Muscle of leg (tissue), 11 donors: ENCODE data around the gene TAS1R2. TPM values are rescaled to one million over a fixed set of nuclear protein-coding genes. Genes with fewer than 3 reads are reported as not detected.
"Not testable (repeated sequence)": the region's sequence is repeated elsewhere in the genome, so short reads cannot be mapped to it uniquely, and the experiment has no call there.

Source experiments
- DNase-seq: peaks from one replicate; pipeline ENCODE4 v3.0.0; 2013
- H3K27ac ChIP-seq: one replicate; pipeline ENCODE4 v1.5.1; 2013; ENCODE audit warnings: mild to moderate bottlenecking, low read length, control low read depth
- H3K27me3 ChIP-seq: one replicate; pipeline ENCODE4 v1.6.1; 2013; ENCODE audit warnings: low read length; ENCODE audit not compliant: control insufficient read depth, insufficient read depth
- H3K36me3 ChIP-seq: one replicate; pipeline ENCODE4 v1.6.1; 2013; ENCODE audit warnings: low read length; ENCODE audit not compliant: control insufficient read depth, insufficient read depth
- H3K4me1 ChIP-seq: one replicate; pipeline ENCODE4 v1.6.1; 2013; ENCODE audit warnings: low read length; ENCODE audit not compliant: control insufficient read depth, insufficient read depth
- H3K4me3 ChIP-seq: one replicate; pipeline ENCODE4 v1.5.1; 2013; ENCODE audit warnings: low read length, control low read depth
- H3K9me3 ChIP-seq: replicated peaks from 2 replicates; pipeline ENCODE4 v1.6.1; 2013; ENCODE audit warnings: low read depth, low read length; ENCODE audit not compliant: control insufficient read depth
- WGBS: methylation state at CpG from one replicate; pipeline ENCODE4 v1.1.5; 2013; ENCODE audit warnings: missing lambda C conversion rate; ENCODE audit not compliant: insufficient coverage; 5-methylcytosine and 5-hydroxymethylcytosine counted together
- polyA plus RNA-seq, 8 donors: library from polyadenylated mRNA; unstranded; fragments of 120-200 nt; gene quantifications; one replicate each; pipeline versions ENCODE4 v1.2.1 to v1.2.3, GENCODE V29; 2013; ENCODE audit warnings: inconsistent platforms in 1 of 8, low replicate concordance in 1 of 8; ENCODE audit not compliant: insufficient read length in 8 of 8, insufficient read depth in 1 of 8
- total RNA-seq: library from RNA; stranded (reverse); fragments of 120-200 nt; gene quantifications from one replicate; pipeline ENCODE4 v1.2.4, GENCODE V29; 2013

TAS1R2 gene
- total and polyA plus RNA-seq, 9 donors = not detected

DNA sequence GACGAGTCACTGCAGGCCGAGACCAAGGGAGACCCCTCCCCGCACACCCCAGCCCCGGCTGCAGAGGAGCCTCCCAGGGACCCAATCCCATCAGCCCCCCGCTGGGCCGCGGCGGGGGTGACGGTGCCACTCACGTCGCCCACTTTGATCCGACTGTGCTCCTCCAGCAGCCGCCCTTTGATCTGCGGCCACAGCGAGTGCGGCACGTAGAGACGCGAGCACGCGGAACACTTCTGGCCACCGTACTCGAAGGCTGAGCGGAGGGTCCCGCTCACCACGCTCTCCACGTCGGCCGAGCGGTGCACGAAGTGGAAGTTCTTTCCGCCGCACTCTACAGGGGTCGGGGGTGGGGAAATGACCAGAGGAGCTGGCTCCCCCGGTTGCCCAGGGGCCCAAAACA lies 17.8 kb upstream of the TAS1R2 start:
- 79% methylated on average over 35 of the region's 35 CpGs for WGBS
- no peaks in the 10 kb centered on the region for H3K9me3 ChIP-seq
- no peaks in the 10 kb centered on the region for H3K27me3 ChIP-seq
- no peak overlapping the region for H3K27ac ChIP-seq
- no peak overlapping the region for H3K4me3 ChIP-seq
- no peak for DNase-seq
- H3K36me3 ChIP-seq = peaks cover 22% of the 10 kb centered on the region
- H3K4me1 ChIP-seq = peaks cover 11% of the 10 kb centered on the region

DNA sequence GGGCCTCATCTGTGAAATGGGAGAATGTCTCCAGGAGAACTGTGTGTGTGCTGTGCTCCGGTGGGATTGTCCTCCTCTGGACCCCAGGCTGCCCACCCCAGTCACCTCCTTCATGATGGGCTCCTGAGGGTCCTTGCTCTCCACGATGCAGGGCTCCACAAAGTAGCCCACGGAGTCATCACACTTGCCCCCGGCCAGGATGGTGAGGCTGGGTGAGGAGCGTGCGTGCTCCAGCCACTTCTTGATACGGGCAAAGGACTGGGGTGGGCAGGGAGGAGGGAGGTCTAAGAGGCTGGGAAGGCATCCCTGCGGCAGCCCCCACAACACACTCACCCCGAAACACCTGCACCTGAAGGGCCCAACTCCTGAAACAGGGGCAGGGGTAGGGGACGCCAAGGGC lies 16.8 kb upstream of the TAS1R2 start:
- H3K4me3 ChIP-seq = no peak overlapping the region
- peaks cover 11% of the 10 kb centered on the region for H3K4me1 ChIP-seq
- H3K36me3 ChIP-seq = peaks cover 16% of the 10 kb centered on the region
- H3K27me3 ChIP-seq = no peaks in the 10 kb centered on the region
- H3K9me3 ChIP-seq = no peaks in the 10 kb centered on the region
- DNase-seq = no peak
- 64% methylated on average over 3 of the region's 10 CpGs for WGBS
- no peak overlapping the region for H3K27ac ChIP-seq

DNA sequence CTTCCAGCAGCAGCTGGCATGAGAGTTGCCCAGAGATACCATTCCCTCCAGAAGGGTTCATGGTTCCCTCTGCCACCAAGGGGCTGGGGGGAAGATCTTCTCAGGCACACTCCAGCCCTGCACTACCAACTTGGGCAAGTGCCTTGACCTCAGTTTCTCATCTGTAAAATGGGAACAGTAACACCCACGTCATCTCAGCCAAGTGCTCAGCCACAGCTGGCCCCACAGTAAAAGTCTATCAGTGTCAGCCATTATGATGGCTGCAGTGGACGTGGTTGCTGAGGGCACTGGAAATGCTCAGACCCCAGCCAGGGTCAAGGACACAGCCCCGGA lies 16.3 kb upstream of the TAS1R2 start:
- H3K4me1 ChIP-seq = peaks cover 11% of the 10 kb centered on the region
- no peaks in the 10 kb centered on the region for H3K9me3 ChIP-seq
- no peak overlapping the region for H3K4me3 ChIP-seq
- no peak overlapping the region for H3K27ac ChIP-seq
- WGBS = 86% methylated on average over 3 of the region's 3 CpGs
- H3K36me3 ChIP-seq = peaks cover 14% of the 10 kb centered on the region
- no peaks in the 10 kb centered on the region for H3K27me3 ChIP-seq
- DNase-seq = no peak

DNA sequence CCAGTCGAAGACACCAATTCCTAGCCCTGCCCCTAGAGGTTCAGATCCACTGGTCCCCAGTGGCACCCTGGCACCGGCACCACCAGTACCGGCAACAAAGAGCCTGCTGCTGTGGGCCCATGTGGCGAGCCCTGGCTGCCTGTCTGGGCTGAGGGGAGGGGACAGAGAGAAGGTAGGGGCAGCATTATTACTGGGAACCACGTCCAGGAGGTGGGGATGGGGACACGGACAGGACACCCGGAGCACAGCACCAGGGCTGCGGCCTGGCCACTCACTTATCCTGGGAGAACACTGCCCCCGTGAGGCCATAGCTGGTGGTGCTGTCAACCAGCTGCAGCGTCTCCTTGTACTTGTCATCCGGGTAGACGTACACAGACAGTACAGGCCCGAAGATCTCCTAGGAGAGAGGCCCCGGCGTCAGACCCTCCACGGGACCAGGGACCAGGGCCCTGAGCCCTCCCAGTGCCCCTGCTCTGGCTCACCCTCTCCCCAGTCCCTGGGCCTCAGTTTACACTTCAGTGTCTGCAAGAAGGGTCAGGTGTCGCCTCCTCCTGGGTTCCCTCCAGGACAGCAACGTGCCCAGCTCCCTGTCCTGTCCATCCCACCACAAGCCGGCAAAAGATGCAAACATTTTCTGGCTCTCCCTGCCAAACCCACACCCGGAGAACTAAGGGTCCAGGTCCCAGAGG lies 15.8 kb upstream of the TAS1R2 start:
- peak; percentile 88 for DNase-seq
- no peaks in the 10 kb centered on the region for H3K27me3 ChIP-seq
- 31% methylated on average over 20 of the region's 20 CpGs for WGBS
- H3K4me1 ChIP-seq = peaks cover 11% of the 10 kb centered on the region
- H3K9me3 ChIP-seq = no peaks in the 10 kb centered on the region
- H3K4me3 ChIP-seq = no peak overlapping the region
- no peak overlapping the region for H3K27ac ChIP-seq
- peaks cover 14% of the 10 kb centered on the region for H3K36me3 ChIP-seq

DNA sequence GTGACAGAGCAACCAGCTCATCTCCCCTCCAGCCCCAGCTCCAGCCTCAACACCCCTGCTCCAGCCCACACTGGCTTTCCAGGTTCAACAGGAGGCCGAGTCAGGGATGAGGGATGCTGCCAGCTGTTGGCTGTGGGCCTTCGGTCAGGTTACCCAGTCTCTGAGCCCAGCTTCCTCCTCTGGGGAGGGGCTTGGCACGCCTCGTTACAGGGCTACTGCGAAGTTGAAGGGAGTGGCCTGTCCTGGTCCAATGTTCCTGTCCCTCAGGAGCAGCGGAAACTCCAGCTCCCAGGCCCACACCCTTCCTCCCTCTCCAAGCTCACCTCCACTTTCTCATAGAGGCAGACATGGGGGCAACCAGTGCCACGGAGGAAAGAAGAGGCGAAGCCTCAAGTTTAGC lies 15.1 kb upstream of the TAS1R2 start:
- Histone ChIP-seq H3K4me3 (no peak overlapping the region), H3K4me1 (peaks cover 11% of the 10 kb centered on the region), H3K27me3 (no peaks in the 10 kb centered on the region), H3K9me3 (no peaks in the 10 kb centered on the region), H3K27ac (no peak overlapping the region), H3K36me3 (peaks cover 14% of the 10 kb centered on the region)
- WGBS = 57% methylated on average over 6 of the region's 8 CpGs
- no peak for DNase-seq

DNA sequence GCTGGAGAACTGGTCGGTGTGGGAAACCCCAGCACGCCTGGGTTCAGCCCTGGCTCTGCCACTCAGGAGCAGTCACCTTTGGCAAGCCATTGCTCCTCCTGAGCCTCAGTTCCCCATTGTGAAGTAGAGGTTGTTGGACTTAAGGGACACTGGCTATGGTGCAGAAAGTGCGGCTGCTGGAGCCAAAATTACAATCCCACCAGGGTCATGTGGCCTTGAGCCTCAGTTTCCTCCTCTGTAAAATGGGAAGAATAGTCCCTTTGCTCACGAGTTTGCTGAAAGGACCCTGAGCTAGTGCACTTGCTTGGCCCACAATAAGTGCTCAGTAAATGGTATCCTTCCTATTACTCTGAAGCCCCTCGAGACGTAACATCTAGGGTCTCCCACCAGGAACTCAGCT lies 14.6 kb upstream of the TAS1R2 start:
- 74% methylated on average over 5 of the region's 6 CpGs for whole genome bisulfite sequencing
- Histone ChIP-seq H3K9me3 (no peaks in the 10 kb centered on the region), H3K27me3 (no peaks in the 10 kb centered on the region), H3K4me1 (peaks cover 11% of the 10 kb centered on the region), H3K4me3 (no peak overlapping the region), H3K36me3 (peaks cover 14% of the 10 kb centered on the region), H3K27ac (no peak overlapping the region)
- DNase-seq = no peak

DNA sequence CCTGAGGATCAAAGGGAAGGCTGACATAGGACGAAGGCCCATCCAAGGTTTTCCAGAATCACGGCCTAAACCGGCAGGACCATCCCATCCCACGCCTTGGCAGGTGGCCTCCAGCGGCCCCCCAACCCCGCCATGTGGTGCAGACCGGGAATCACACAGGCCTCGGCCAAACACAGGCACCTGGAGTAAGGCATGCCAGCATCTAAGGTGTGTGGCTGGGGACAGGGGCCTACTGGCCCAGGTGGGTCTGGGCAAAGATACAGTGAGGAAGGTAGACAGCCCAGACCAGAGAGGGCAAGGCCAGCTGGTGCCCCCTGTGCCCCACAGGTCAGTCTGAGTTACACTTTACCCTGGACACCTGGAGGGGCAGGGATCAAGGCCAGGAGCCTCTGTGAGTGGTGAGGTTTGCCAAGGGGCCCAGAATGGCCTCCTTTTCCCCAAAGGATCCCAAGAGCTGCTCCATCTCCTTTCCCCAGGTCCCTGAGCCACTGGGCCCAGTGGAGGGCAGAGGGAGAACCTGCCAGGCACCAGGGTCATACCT lies 12.7 kb upstream of the TAS1R2 start:
- WGBS = 77% methylated on average over 6 of the region's 8 CpGs
- Histone ChIP-seq H3K4me1 (peaks cover 11% of the 10 kb centered on the region), H3K27ac (no peak overlapping the region), H3K36me3 (peaks cover 14% of the 10 kb centered on the region), H3K4me3 (no peak overlapping the region), H3K9me3 (no peaks in the 10 kb centered on the region), H3K27me3 (peaks cover 2% of the 10 kb centered on the region)
- no peak for DNase-seq

DNA sequence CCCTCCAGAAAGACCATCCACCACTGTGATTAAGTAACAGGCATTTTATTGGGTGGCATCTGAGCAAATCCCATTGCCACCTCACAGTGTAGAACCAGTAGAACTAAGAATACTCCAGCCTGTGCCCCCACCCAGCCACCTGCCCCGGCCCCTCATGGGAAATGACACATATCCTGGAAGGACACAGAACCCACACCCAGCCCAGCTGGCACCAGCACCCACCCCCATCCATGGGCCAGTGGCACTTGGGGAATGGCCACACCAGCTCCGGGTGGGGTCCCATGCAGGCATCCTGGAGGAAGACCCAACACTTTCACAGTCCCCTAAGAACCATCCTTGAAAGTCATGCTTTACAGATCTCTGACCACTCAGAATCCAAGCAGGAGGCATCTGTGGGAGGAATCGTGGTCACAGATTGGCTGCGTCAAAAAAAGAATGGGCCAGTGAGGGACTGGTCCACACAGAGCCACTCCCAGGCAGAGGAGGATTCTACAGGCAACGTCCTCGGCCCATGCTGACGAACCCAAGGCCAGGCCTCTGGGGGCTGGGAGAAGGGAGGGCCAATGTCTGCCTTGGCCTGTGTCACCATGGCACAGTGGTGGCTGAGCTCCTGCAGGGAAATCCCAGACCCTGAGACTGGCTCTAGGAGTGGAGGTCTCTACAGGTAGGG lies 12.1 kb upstream of the TAS1R2 start:
- Histone ChIP-seq H3K36me3 (peaks cover 14% of the 10 kb centered on the region), H3K4me1 (peaks cover 11% of the 10 kb centered on the region), H3K4me3 (no peak overlapping the region), H3K27me3 (peaks cover 5% of the 10 kb centered on the region), H3K27ac (no peak overlapping the region), H3K9me3 (no peaks in the 10 kb centered on the region)
- no peak for DNase-seq
- WGBS = 69% methylated on average over 4 of the region's 7 CpGs

DNA sequence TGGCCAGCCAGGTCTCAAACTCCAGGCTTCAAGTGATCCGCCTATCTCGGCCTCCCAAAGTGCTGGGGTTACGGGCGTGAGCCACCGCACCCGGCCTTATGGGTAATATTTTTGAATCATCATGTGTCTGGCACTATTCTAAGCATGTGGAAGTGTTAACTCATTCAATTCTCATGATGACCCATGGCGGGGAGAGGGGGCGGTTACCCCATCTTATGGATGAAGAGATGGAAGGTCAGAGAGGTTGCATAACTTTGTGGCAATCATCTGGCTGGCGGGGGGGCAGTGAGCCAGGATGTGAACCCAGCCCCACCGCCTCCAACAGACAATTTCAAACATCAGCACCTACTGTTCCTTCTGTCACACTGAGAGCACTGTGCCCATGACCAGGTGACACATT lies 11.5 kb upstream of the TAS1R2 start:
- Histone ChIP-seq H3K27me3 (peaks cover 5% of the 10 kb centered on the region), H3K9me3 (no peaks in the 10 kb centered on the region), H3K4me1 (peaks cover 11% of the 10 kb centered on the region), H3K27ac (no peak overlapping the region), H3K4me3 (no peak overlapping the region), H3K36me3 (peaks cover 14% of the 10 kb centered on the region)
- WGBS = no CpG with 5 or more reads among the region's 10 CpGs
- no peak for DNase-seq

DNA sequence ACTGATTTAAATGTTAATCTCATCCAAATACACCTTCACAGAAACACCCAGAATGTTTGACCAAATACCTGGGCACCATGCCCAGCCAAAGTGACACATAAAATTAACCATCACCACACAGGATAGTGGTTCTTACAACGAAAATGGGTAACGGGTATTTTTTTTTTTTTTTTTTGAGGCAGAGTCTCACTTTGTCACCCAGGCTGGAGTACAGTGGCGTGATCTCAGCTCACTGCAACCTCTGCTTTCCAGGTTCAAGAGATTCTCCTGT lies 11.1 kb upstream of the TAS1R2 start:
- not testable (repeated sequence) for H3K27ac ChIP-seq, H3K4me3 ChIP-seq, H3K27me3 ChIP-seq, H3K9me3 ChIP-seq, DNase-seq
- H3K4me1 ChIP-seq = peaks cover 11% of the 10 kb centered on the region
- peaks cover 14% of the 10 kb centered on the region for H3K36me3 ChIP-seq
- no CpG with 5 or more reads among the region's 3 CpGs for WGBS
